Measurements from ENCODE around the gene SOX21.

DNA sequence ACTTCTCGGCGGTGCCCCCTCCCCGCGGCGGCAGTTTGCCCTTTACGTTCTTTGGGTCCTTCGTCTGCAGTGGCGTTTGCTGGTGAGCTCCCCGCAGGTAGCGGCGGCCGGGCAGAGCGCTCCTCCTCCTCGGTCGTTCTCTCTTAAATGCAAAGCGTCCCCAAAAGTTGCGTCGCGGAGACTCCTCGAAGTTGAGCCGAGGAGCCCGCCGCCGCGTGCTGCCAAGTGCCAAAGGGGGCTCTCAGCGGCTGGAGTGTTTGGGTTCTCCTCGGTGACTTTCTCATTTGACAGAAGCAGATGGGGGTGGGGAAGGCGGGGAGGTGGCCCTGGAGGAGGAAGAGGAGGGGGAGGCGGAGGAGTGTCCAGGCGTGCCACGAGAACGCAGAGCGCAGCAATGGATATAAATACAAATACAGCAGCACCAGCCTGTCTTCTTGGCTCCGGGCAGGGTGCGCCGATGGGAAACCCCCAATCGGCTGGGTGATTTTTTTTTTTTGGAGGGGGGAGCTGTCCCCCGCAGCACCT is at the start of gene SOX21:
- TF ChIP-seq, protein P1, sequence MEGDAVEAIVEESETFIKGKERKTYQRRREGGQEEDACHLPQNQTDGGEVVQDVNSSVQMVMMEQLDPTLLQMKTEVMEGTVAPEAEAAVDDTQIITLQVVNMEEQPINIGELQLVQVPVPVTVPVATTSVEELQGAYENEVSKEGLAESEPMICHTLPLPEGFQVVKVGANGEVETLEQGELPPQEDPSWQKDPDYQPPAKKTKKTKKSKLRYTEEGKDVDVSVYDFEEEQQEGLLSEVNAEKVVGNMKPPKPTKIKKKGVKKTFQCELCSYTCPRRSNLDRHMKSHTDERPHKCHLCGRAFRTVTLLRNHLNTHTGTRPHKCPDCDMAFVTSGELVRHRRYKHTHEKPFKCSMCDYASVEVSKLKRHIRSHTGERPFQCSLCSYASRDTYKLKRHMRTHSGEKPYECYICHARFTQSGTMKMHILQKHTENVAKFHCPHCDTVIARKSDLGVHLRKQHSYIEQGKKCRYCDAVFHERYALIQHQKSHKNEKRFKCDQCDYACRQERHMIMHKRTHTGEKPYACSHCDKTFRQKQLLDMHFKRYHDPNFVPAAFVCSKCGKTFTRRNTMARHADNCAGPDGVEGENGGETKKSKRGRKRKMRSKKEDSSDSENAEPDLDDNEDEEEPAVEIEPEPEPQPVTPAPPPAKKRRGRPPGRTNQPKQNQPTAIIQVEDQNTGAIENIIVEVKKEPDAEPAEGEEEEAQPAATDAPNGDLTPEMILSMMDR (IDR thresholded peaks at IDR 0.05; ENCODE audit: poor library complexity, severe bottlenecking), result no peak
- TF ChIP-seq POLR2AphosphoS5 (IDR thresholded peaks at IDR 0.05) (no peak), EP300 (conservative IDR thresholded peaks at IDR 0.05; ENCODE audit: poor library complexity, severe bottlenecking) (no peak), RAD21 (conservative IDR thresholded peaks at IDR 0.05) (no peak), SMC3 (conservative IDR thresholded peaks at IDR 0.05; ENCODE audit: poor library complexity) (no peak), TAF1 (IDR thresholded peaks at IDR 0.05; ENCODE audit: low read depth) (no peak)
- TF ChIP-seq, protein P2, sequence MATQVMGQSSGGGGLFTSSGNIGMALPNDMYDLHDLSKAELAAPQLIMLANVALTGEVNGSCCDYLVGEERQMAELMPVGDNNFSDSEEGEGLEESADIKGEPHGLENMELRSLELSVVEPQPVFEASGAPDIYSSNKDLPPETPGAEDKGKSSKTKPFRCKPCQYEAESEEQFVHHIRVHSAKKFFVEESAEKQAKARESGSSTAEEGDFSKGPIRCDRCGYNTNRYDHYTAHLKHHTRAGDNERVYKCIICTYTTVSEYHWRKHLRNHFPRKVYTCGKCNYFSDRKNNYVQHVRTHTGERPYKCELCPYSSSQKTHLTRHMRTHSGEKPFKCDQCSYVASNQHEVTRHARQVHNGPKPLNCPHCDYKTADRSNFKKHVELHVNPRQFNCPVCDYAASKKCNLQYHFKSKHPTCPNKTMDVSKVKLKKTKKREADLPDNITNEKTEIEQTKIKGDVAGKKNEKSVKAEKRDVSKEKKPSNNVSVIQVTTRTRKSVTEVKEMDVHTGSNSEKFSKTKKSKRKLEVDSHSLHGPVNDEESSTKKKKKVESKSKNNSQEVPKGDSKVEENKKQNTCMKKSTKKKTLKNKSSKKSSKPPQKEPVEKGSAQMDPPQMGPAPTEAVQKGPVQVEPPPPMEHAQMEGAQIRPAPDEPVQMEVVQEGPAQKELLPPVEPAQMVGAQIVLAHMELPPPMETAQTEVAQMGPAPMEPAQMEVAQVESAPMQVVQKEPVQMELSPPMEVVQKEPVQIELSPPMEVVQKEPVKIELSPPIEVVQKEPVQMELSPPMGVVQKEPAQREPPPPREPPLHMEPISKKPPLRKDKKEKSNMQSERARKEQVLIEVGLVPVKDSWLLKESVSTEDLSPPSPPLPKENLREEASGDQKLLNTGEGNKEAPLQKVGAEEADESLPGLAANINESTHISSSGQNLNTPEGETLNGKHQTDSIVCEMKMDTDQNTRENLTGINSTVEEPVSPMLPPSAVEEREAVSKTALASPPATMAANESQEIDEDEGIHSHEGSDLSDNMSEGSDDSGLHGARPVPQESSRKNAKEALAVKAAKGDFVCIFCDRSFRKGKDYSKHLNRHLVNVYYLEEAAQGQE (IDR thresholded peaks at IDR 0.05; ENCODE audit: borderline replicate concordance), result no peak
